Measurements from ENCODE around the gene CCDC15. TPM values are rescaled to one million over a fixed set of nuclear protein-coding genes. Genes with fewer than 3 reads are reported as not detected.
"Not testable (repeated sequence)": the region's sequence is repeated elsewhere in the genome, so short reads cannot be mapped to it uniquely, and the experiment has no call there.

The CCDC15 gene
- total RNA-seq, 1 donor from 2014 or later: 1.6 TPM

DNA sequence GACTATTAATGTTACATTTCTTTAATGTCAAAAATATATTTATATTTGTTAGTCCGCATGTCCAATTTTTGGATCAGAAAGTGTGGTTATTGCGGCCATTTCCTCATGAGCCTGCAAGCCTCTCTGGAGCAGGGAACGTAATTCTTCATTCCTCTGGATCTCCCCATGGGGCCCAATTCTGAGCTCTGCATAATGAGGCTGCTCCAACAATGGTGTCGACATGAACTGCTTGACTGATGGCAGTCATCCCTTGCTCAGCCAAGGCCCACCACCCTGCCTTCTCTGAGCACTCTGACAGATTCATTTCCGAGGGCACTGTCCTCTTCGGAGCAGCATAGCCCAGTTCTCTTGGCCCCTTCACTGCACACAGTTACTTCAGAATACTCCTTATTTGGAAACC lies 15.0 kb upstream of the CCDC15 start:
- DNase-seq (ENCODE audit: low read depth in 2 of 2): no peak

DNA sequence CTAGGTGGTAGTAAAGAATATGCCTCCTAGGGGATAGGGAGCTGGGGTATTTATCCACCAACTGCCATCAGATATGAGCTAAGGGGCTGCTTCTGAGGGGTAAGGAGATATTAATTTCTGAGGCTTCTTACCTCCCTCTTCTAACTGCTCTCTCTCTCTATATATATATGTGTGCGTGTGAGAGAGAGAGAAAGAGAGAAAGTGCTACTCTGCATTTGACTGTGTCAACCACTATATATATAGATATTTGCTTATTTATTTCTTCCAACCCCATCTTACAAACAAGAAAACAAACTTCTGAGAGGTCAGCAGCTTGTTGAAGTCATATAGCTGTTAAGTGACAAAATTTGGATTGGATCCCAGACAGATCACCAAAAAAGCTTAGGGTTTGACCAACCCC lies 12.3 kb upstream of the CCDC15 start:
- no peak for DNase-seq (ENCODE audit: low read depth in 2 of 2)

DNA sequence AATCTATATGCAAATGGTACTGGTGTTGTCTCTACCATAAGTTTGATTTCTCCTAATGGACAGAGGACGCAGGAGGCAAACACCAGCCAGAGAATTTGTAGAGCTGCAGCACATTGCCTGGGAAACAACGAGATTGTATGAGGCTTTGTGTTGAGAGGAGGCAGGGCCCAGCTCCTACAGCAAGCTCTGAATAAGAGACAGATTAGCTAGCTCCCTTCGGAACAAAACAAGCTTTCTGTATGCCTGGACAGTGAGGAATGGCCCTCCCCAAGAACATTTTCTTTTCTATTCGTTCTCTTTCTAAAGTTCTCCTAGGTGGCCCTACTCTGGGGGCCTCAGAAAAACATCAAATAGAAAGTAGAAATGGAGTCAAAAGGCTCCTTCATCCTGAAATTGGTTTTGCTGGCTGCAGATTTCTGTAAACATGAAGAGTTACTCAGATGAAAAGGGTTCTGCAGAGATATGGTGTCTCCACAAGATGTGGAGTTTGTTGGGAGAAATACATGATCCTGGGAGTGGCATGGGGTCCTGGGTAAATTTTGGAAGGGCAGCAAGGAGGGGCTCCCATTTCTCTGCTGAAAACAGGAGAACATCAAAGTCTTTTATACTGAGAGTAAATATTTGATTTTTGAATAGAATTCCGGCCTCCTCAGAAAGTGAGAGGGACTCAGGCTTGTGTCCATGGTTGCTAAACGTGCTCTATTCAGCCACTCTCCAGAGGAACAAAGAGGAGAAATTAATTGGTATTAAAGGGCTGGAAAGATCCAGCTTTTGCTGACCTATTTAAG lies 11.3 kb upstream of the CCDC15 start:
- no peak for DNase-seq (ENCODE audit: low read depth in 2 of 2)

DNA sequence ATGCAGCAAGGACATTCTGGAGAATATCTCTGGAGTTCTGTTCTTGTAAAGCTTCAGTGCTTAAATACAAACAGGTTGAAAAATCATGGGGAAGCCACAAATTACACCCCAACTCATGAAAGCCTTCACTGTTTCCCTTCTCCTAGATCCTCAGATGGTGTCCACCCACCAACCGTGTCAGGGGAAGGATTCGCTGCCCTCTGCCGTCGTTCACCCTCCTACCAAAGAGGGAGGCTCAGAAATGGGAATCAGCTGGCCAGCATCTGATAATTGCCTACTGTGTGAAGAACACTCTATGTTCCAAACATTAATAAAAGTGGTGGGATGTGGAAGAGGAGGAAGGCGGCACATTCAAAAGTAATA lies 10.8 kb upstream of the CCDC15 start:
- peak; percentile 27 to 31 for DNase-seq (ENCODE audit: low read depth in 2 of 2)

GRCh38 chr11:124943741-124944140 lies 10.3 kb upstream of the CCDC15 start:
- no peak for DNase-seq (ENCODE audit: low read depth in 2 of 2)

DNA sequence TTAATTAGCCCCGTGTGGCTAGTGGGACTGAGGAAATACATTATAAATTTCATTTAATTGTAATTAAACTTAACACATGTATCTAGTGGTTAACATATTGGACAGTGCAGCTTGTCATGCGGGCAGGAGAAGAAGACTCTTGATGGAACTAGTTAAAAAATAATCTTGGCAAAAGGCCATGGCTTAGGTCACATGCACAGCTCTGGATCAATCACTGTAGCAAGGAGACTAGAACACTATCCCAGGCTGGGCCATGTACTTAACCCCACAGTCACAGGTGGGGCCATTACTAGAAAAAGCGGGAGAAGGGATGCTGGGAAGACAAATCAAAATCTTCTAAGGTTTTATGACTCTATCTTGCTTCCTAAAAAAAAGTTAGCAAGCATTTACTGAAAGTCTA lies 9.4 kb upstream of the CCDC15 start:
- DNase-seq (ENCODE audit: low read depth in 2 of 2): no peak

DNA sequence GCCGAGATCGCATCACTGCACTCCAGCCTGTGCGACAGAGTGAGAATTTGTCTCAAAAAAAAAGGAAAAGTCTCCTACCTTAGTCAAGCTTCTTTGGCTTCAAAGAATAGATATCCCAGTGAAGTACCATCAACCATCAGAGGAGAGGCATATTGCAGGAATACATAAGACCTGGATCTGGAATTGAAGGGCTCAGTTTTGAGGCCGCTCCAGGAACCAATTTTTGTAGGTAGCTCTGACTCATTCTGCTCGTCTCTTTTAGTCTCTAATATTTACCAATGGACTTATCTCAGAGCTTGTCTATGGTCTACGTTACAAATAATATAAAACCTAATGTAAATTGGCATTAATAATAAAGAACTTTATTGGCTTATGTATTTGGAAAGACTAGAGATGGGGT lies 8.2 kb upstream of the CCDC15 start:
- no peak for DNase-seq (ENCODE audit: low read depth in 2 of 2)

- no peak for DNase-seq (ENCODE audit: low read depth in 2 of 2)
Measured at GRCh38 chr11:124946735-124947141, 7.3 kb upstream of the CCDC15 start.

GRCh38 chr11:124950601-124951330 lies 3.2 kb upstream of the CCDC15 start:
- no peak for DNase-seq (ENCODE audit: low read depth in 2 of 2)

- no peak for DNase-seq (ENCODE audit: low read depth in 2 of 2)
Measured at GRCh38 chr11:124951341-124951740, 2.7 kb upstream of the CCDC15 start.

DNA sequence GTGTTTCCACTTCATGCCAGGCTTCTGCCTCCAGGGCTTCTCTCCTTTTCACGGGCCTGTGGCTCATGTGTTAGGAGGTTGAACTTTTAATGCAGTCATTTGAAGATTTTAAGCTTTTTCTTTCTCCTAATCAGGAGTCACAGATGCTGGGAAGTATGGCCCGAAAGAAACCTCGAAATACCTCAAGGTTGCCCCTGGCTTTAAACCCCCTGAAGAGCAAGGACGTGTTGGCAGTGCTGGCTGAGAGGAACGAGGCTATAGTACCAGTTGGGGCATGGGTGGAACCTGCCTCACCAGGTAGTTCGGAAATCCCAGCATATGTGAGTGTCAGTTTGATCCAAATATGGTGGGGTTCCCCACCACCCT lies 571 bp downstream of the CCDC15 start:
- DNase-seq (ENCODE audit: low read depth in 2 of 2): no peak

GRCh38 chr11:124955035-124955434 lies 1.0 kb downstream of the CCDC15 start:
- DNase-seq (ENCODE audit: low read depth in 2 of 2): no peak

GRCh38 chr11:124961972-124962609 lies 8.1 kb downstream of the CCDC15 start:
- peak; percentile 83 to 89 for DNase-seq (ENCODE audit: low read depth in 2 of 2)

DNA sequence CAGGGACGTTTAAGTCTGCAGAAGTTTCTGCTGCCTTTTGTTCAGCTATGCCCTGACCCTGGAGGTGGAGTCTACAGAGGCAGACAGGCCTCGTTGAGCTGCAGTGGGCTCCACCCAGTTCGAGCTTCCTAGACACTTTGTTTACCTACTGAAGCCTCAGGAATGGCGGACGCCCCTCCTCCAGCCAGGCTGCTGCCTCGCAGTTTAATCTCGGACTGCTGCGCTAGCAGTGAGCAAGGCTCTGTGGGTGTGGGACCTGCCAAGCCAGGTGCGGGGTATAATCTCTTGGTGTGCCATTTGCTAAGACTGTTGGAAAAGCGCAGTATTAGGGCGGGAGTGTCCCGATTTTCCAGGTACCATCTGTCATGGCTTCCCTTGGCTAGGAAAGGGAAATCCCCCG lies 14.2 kb downstream of the CCDC15 start:
- not testable (repeated sequence) for DNase-seq (ENCODE audit: low read depth in 2 of 2)

DNA sequence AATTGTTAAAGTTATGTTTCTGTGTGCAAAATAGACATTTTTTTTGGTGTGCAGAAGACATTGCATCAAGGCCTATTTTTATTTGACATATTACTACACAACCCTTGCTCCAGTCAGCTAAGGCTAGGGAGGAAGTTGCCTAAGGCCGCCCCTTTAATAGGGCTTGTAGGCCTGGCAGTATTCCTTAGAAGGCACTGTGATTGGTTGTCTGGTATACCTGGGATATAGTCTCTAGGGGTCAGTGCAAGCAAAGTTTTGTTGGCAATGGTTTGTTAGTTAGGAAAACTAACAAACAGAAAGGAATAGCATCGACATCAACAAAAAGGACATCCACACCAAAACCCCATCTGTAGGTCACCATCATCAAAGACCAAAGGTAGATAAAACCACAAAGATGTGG lies 16.9 kb downstream of the CCDC15 start:
- peak; percentile 23 to 61 for DNase-seq (ENCODE audit: low read depth in 2 of 2)

GRCh38 chr11:124971810-124972209 lies 17.8 kb downstream of the CCDC15 start:
- no peak for DNase-seq (ENCODE audit: low read depth in 2 of 2)

GRCh38 chr11:124976531-124976930 lies 22.5 kb downstream of the CCDC15 start:
- no peak for DNase-seq (ENCODE audit: low read depth in 2 of 2)

DNA sequence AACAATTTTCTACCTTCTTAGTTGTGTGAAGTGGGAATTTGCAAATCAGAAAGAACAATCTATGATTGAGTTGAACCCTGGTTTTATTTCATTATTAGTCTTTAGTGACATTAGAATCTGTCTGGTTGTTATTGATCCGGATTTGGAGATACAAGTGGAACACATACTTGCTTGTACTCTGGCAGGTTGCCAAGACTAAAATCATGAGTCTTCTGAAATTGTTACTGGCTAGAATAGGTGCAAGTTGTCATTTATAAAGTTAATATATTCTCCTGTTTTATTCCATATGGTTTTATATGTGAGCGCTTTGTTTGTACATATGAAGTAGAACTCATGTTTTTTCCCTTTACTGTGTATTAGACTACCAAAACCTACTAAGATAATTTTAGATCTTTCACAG lies 23.0 kb downstream of the CCDC15 start:
- DNase-seq (ENCODE audit: low read depth in 2 of 2): peak; percentile 15 to 25

DNA sequence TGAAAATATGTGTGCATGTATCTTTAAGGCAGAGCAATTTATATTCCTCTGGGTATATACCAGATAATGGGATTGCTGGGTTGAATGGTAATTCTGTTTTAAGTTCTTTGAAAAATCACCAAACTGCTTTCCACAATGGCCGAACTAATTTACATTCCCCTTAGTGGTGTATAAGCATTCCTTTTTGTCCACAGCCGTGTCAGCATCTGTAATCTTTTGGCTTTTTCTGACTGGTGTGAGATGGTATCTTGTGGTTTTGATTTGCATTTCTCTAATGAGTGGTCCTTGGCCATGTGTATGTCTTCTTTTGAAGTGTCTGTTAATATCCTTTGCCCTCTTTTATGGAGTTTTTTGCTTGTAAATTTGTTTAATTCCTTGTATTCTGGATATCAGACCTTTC lies 24.3 kb downstream of the CCDC15 start:
- DNase-seq (ENCODE audit: low read depth in 2 of 2): no peak

GRCh38 chr11:124982043-124982442 lies 28.0 kb downstream of the CCDC15 start:
- no peak for DNase-seq (ENCODE audit: low read depth in 2 of 2)

DNA sequence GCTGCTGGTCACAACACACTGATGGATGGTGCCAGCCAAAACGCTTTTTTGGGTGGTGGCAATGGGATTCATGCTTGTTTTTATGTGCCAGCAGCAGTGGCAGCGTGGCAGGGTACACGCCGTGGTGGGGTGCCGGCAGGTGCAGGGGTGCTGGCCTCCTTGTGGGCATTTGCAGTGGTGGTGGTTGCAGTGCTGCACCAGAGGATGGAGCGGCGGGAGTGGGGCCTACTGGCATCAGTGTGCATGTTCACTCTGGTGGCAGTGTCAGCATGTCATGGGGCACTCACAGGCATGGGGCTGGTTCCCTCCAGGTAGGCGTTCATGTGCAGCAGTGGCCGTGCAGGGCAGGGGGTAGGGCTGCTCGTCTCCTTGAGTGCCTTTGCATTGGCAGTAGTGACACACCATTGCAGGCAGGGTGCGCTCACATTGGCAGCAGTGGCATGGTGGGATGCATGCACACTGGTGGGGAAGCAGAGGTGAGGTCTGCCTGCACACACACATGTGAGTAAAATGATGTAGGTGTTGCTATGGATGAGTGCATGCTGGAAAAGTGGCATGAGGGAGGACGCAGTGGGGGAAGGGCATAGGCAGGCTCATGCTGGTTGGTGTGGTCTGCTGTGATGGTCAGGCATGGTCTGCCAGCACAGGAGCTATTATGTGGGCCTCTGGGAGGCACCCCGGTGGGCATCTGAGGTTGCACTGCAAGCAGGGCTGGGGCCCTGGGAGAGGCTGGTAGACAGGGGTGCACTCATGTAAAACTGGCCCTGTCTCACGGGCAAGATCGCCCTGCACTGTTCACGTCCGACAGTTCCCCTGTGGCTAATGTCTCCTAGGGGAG lies 29.9 kb downstream of the CCDC15 start:
- no peak for DNase-seq (ENCODE audit: low read depth in 2 of 2)

DNA sequence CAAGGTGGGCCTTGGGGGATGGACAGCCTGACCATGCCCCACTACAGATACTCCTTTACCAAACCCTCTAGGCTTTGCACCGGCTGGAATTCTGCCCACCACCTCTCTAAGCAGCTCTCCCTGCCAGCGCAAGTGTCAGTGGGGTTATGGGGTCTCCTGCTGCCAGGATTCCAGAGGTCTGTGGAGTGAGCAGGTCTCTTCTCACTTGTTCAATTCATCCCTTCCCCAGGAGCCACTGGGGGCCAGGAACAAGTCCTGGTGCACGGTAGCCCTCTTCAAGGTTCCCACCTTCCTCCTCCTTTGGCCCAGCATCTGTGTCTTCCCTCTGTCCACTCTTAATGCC lies 30.5 kb downstream of the CCDC15 start:
- DNase-seq (ENCODE audit: low read depth in 2 of 2): no peak
